B cell (primary cell): ENCODE data around the gene MICAL3. TPM values are rescaled to one million over a fixed set of nuclear protein-coding genes. Genes with fewer than 3 reads are reported as not detected.
A peak's percentile ranks its signal among the peaks of the same experiment; 100 is the strongest.

ENCODE experiments used
- ATAC-seq: fragments of 200-7000 bp; cut with Tn5 transposase; one replicate; pipeline ENCODE4 v1.10.0; 2021; ENCODE audit warnings: low read depth, mild to moderate bottlenecking, moderate number of reproducible peaks, moderate library complexity
- CTCF ChIA-PET: fragments of 350-600 bp; sonication (Branson Sonifier 250); formaldehyde crosslinking; loops from one replicate; lab custom pipeline; 2021; ENCODE audit warnings: antibody characterized with exemption, inconsistent platforms; lab: Charles Lee
- POLR2A ChIA-PET: fragments of 350-600 bp; sonication (Branson Sonifier 250); formaldehyde crosslinking; loops from one replicate; lab custom pipeline; 2021; ENCODE audit warnings: antibody characterized with exemption; lab: Charles Lee
- DNase-seq: peaks from one replicate; pipeline ENCODE4 v3.0.0; 2013
- H2AFZ ChIP-seq: 2 replicates; pipeline ENCODE4 v1.6.1; 2012; ENCODE audit warnings: mild to moderate bottlenecking, low read depth, low read length; ENCODE audit not compliant: insufficient read depth, poor library complexity, severe bottlenecking
- H3K27ac ChIP-seq, 2 donors: 1 replicate in 1 of 2; 2 replicates in 1 of 2; pipeline ENCODE4 v1.5.1; 2012 to 2013; ENCODE audit warnings: low read length in 2 of 2, mild to moderate bottlenecking in 2 of 2, moderate library complexity in 1 of 2
- H3K27me3 ChIP-seq, 4 experiments: fragments of 200-600 bp in 1 of 4; sonication (generic) in 1 of 4; replicated peaks in 1 of 4; 1 replicate in 2 of 4; 2 replicates in 2 of 4; pipeline versions ENCODE4 v1.6.1 to v1.7.0; 2013 to 2016; ENCODE audit warnings: low read length in 3 of 4, mild to moderate bottlenecking in 2 of 4, mixed read lengths in 1 of 4, moderate library complexity in 1 of 4; ENCODE audit not compliant: insufficient read depth in 4 of 4, control insufficient read depth in 3 of 4; ENCODE audit errors: control extremely low read depth in 1 of 4
- H3K36me3 ChIP-seq, 2 experiments: replicated peaks in 1 of 2; 1 replicate in 1 of 2; 2 replicates in 1 of 2; pipeline versions ENCODE4 v1.6.1 to v1.7.1; 2013; ENCODE audit warnings: low read length in 1 of 2; ENCODE audit not compliant: insufficient read depth in 2 of 2, control insufficient read depth in 1 of 2; ENCODE audit errors: control extremely low read depth in 1 of 2, extremely low read depth in 1 of 2
- H3K4me1 ChIP-seq, 2 donors: fragments of 200-600 bp in 1 of 2; sonication (generic) in 1 of 2; 1 replicate in 1 of 2; 2 replicates in 1 of 2; pipeline versions ENCODE4 v1.5.1 to v1.6.1; 2013 to 2017; ENCODE audit warnings: low read length in 2 of 2; ENCODE audit not compliant: control insufficient read depth in 2 of 2, insufficient read depth in 2 of 2
- H3K4me2 ChIP-seq: replicated peaks from 2 replicates; pipeline ENCODE3; 2012; ENCODE audit warnings: mild to moderate bottlenecking, low read depth, low read length; ENCODE audit not compliant: poor library complexity, severe bottlenecking
- H3K4me3 ChIP-seq, 5 experiments: fragments of 200-600 bp in 1 of 5; sonication (generic) in 1 of 5; 1 replicate in 3 of 5; 2 replicates in 2 of 5; pipeline versions ENCODE4 v1.5.1 to v1.7.0; 2011 to 2016; ENCODE audit warnings: low read length in 4 of 5, mild to moderate bottlenecking in 4 of 5, low read depth in 2 of 5, control low read depth in 1 of 5, moderate library complexity in 1 of 5; ENCODE audit not compliant: insufficient read depth in 1 of 5; ENCODE audit errors: control extremely low read depth in 1 of 5, extremely low read depth in 1 of 5
- H3K79me2 ChIP-seq: fragments of 200-600 bp; sonication (generic); one replicate; pipeline ENCODE4 v1.6.0; 2016; ENCODE audit warnings: low read length; ENCODE audit not compliant: control insufficient read depth, insufficient read depth
- H3K9ac ChIP-seq: fragments of 200-600 bp; sonication (generic); 2 replicates; pipeline ENCODE4 v1.6.1; 2017; ENCODE audit warnings: mild to moderate bottlenecking, low read length, moderate library complexity
- H3K9me3 ChIP-seq, 3 donors: one replicate each; pipeline versions ENCODE4 v1.6.1 to v1.7.1; 2013; ENCODE audit warnings: low read length in 2 of 3; ENCODE audit not compliant: control insufficient read depth in 2 of 3, insufficient read depth in 1 of 3; ENCODE audit errors: control extremely low read depth in 1 of 3
- H4K20me1 ChIP-seq: 2 replicates; pipeline ENCODE4 v1.6.0; 2012; ENCODE audit warnings: mild to moderate bottlenecking, low read length; ENCODE audit not compliant: insufficient read depth, control insufficient read depth, poor library complexity, severe bottlenecking
- H3K27ac Mint-ChIP-seq: one replicate; pipeline ENCODE4 v1.8.0; 2021; ENCODE audit warnings: mixed read lengths
- H3K27me3 Mint-ChIP-seq: one replicate; pipeline ENCODE4 v1.8.0; 2021; ENCODE audit warnings: mixed read lengths
- H3K4me1 Mint-ChIP-seq: one replicate; pipeline ENCODE4 v1.8.0; 2021; ENCODE audit warnings: mixed read lengths
- H3K4me3 Mint-ChIP-seq: one replicate; pipeline ENCODE4 v1.8.0; 2021; ENCODE audit warnings: mixed read lengths
- H3K9me3 Mint-ChIP-seq: one replicate; pipeline ENCODE4 v1.8.0; 2022; ENCODE audit warnings: mixed read lengths; ENCODE audit not compliant: insufficient read depth
- CTCF ChIP-seq: fragments of 200-600 bp; IDR thresholded peaks from one replicate; pipeline ENCODE4 v1.8.0; 2022; ENCODE audit warnings: antibody characterized with exemption, mild to moderate bottlenecking
- EZH2 ChIP-seq: IDR thresholded peaks from 2 replicates; pipeline ENCODE4 v1.6.1; 2012; ENCODE audit warnings: borderline replicate concordance, low read depth, mild to moderate bottlenecking, moderate library complexity, low read length; ENCODE audit not compliant: insufficient read depth, poor library complexity, severe bottlenecking
- WGBS: methylation state at CpG from one replicate; pipeline ENCODE4 v1.1.5; 2013; ENCODE audit warnings: missing lambda C conversion rate; ENCODE audit not compliant: insufficient coverage; 5-methylcytosine and 5-hydroxymethylcytosine counted together
- intact Hi-C: fragments of 100-400 bp; cut with micrococcal nuclease; formaldehyde crosslinking; loops from one replicate; pipeline ENCODE4 v1.10.0; 2022
- polyA plus RNA-seq: library from polyadenylated mRNA; depleted of rRNA; stranded (reverse); fragments of >200 nt; gene quantifications from 2 replicates; pipeline ENCODE4 v1.2.3, GENCODE V29; 2012
- total RNA-seq, 2 donors: library from RNA; stranded (reverse); fragments of 120-200 nt in 1 of 2; gene quantifications; 1 replicate in 1 of 2; 2 replicates in 1 of 2; pipeline versions ENCODE4 v1.2.3 to v1.2.4, GENCODE V29; 2013 to 2022

Gene MICAL3
- total and polyA plus RNA-seq, 2 donors (not counting 1 experiment from before 2014, with no cell fraction given), result 50.5 to 253 TPM

- DNase-seq (no peak), ATAC-seq (no peak)
- Histone ChIP-seq H3K79me2 (peaks cover 31% of the 10 kb centered on the region), H3K27me3 (no peaks in the 10 kb centered on the region), H3K9ac (no peak overlapping the region), H3K4me3 (no peak overlapping the region), H3K4me1 (peaks cover 40 to 49% of the 10 kb centered on the region in 2 donors), H4K20me1 (peaks cover 18% of the 10 kb centered on the region), H3K9me3 (peaks cover 0 to 12% (median 0%) of the 10 kb centered on the region in 3 donors), H3K4me2 (peak overlapping the region; percentile 88), H3K36me3 (peaks cover 0 to 3% of the 10 kb centered on the region in 2 experiments), H2AFZ (no peak overlapping the region), H3K27ac (no peak overlapping the region)
- WGBS, result 91% methylated on average over 13 of the region's 13 CpGs
- no peak overlapping the region for H3K4me3 Mint-ChIP-seq
- ChIA-PET POLR2A (interaction anchor here (0.6 to 1.8 kb wide), 3 partner anchors 9 to 625 kb away, joined by 3 to 9 read pairs (median 6); no protein-coding TSS in a partner anchor), CTCF (interaction anchor here (0.9 to 1.0 kb wide), 2 partner anchors 28 to 29 kb away, joined by 3 read pairs; no protein-coding TSS in a partner anchor)
- TF ChIP-seq CTCF, result no peak
- H3K4me1 Mint-ChIP-seq, result peaks cover 54% of the 10 kb centered on the region
- peak overlapping the region; percentile 46 for H3K27ac Mint-ChIP-seq
- no peaks in the 10 kb centered on the region for H3K9me3 Mint-ChIP-seq
- H3K27me3 Mint-ChIP-seq, result no peaks in the 10 kb centered on the region
- intact Hi-C loops, result no loop called here
These were observed 242.2 kb downstream of the MICAL3 start for GRCh38 chr22:17782158-17782557.

GRCh38 chr22:17781319-17782031 is 242.9 kb downstream of the MICAL3 start:
- WGBS, result 7% methylated on average over 9 of the region's 12 CpGs
- peak overlapping the region; percentile 25 to 66 for H3K27ac ChIP-seq
- peaks cover 42 to 54% of the 10 kb centered on the region in 2 donors for H3K4me1 ChIP-seq
- Mint-ChIP-seq H3K27me3 (no peaks in the 10 kb centered on the region), H3K27ac (peak overlapping the region; percentile 78), H3K9me3 (no peaks in the 10 kb centered on the region), H3K4me3 (peak overlapping the region; percentile 57), H3K4me1 (peaks cover 57% of the 10 kb centered on the region)
- H3K4me3 ChIP-seq, result no peak overlapping the region
- H3K9me3 ChIP-seq, result peaks cover 0 to 12% (median 0%) of the 10 kb centered on the region in 3 donors
- no peak for TF ChIP-seq EZH2
- no peak for TF ChIP-seq CTCF
- no peaks in the 10 kb centered on the region for H3K36me3 ChIP-seq
- peak; percentile 72 for DNase-seq
- H3K4me2 ChIP-seq, result peak overlapping the region; percentile 88
- no peaks in the 10 kb centered on the region for H3K27me3 ChIP-seq
- peaks cover 18% of the 10 kb centered on the region for H4K20me1 ChIP-seq
- peak; percentile 49 for ATAC-seq
- intact Hi-C loops, result loop anchor here (1.0 kb wide), 2 partner anchors 8 to 39 kb away; no protein-coding TSS in a partner anchor
- no peak overlapping the region for H3K9ac ChIP-seq
- POLR2A ChIA-PET, result interaction anchor here (0.6 to 1.8 kb wide), 3 partner anchors 9 to 625 kb away, joined by 3 to 9 read pairs (median 6); no protein-coding TSS in a partner anchor
- CTCF ChIA-PET, result interaction anchor here (0.9 to 1.5 kb wide), 5 partner anchors 27 to 295 kb away, joined by 3 to 4 read pairs (median 3); no protein-coding TSS in a partner anchor
- peaks cover 32% of the 10 kb centered on the region for H3K79me2 ChIP-seq
- H2AFZ ChIP-seq, result no peak overlapping the region
